SHP77 treated with DMSO at 0.1 percent for 48 hours (cell line): Measurements from ENCODE around the gene SP1.
A peak's percentile ranks its signal among the peaks of the same experiment; 100 is the strongest.
"Not testable (repeated sequence)": the region's sequence is repeated elsewhere in the genome, so short reads cannot be mapped to it uniquely, and the experiment has no call there.

Experiments
- DNase-seq: peaks from one replicate; lab custom pipeline; 2025; lab: John Stamatoyannopoulos, UW

Gene SP1

GRCh38 chr12:53414756-53415417, 34.9 kb downstream of the SP1 start:
- DNase-seq, result no peak

DNA sequence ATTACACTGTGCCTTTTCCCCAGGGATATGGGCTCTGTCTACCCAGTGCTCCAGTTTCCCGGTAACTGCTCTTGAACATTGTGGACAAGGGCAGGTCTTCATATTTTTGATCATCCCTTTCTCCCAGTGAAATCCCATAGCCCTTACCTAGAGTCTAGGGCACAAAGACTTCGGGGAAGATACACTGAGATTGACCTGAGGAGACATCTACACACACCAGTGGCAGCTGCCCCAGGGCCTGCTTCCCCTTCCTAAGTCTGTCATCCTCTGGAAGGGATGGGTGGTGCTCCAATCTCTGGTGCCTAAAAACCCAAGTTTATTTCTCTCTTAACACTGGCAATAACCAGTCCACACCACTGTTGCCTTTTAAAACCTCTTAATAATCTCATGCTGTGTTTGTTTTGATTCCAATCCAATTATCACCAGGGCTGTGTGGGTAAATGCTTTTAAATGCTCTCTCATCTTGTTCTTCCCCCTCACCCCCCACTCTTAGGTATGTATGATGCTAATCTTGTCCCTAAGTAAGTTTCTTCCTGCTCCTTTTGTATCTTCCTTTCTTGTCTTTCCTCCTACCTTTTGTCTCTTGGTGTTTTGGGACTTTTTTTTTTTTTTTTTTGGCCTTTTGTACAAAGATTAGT, 35.9 kb downstream of the SP1 start:
- not testable (repeated sequence) for DNase-seq

DNA sequence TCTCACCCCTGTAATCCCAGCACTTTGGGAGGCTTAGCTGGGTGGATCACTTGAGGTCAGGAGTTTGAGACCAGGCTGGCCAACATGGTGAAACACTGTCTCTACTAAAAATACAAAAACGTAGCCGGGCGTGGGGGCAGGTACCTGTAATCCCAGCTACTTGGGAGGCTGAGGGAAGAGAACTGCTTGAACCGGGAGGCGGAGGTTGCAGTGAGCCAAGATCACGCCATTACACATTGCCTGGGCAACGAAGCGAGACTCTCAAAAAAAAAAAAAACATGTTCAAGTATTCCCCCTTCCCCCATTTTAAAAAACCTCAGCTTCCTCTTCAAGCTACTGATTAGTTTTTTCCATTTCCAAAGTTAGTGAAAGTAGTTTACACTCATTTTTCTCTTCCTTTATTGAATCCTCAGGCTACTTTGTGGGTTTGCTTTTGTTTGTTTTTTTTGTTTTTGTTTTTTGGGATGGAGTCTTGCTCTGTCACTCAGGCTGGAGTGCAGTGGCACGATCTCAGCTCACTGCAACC, 37.4 kb downstream of the SP1 start:
- DNase-seq, result not testable (repeated sequence)

DNA sequence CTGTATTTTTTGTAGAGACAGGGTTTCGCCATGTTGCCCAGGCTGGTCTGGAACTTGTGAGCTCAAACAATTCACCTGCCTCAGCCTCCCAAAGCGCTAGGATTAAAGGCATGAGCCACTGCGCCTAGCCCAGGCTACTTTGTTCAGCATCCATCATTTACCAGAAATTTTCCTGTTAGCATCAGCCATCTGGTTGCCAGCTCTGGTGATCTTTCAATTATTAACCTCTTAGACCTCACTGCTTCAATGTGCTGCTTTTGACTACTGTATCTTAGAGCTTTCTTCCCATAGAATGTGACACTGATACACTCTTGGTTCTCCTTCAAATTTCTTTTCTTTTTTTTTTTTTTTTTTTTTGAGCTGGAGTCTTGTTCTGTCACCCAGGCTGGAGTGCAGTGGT, 38.2 kb downstream of the SP1 start:
- no peak for DNase-seq

DNA sequence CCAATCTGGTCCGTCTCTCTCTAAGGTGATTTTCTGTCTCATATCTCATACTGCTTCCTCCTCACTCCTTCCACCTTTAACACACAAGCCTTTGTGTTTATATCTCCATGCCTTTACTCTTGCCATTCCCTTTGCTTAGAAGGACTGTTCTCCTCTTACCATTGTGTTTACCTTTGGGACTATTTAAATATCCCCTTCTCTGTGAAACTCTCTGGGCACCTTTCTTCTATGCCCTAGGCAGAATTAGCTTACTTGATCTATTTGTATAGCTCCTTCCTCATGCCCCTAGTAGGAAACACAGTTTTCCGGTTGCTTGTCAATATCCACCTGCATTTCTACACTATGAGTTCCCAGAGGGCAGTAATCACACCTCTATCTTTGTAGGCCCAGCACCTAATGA, 39.8 kb downstream of the SP1 start:
- no peak for DNase-seq

GRCh38 chr12:53422247-53422646, 42.3 kb downstream of the SP1 start:
- DNase-seq, result not testable (repeated sequence)

DNA sequence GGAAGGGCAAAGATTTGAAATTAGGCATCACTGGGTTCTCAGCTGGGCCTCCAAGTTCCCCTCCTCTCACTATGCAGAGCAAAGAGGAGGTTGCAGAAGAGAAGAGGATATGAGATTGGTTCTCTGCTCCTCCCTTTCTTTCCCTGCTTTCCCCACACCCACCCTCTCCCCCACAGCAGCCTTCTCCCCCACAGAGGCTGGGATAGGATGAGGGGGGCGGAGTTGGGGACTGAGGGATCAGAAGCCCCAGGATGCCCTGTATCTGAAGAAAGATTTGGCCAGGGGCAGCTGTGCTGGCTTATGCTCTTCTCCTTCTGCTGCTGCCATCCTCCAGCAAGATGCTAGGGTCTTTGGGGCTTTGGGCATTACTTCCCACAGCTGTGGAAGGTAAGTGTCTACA, 43.6 kb downstream of the SP1 start, which contains the start of gene AMHR2:
Gene AMHR2 (plus strand): TSS at position 259 of the 400 bp plus-strand sequence. CDS start 80 bp downstream, at position 339.
- no peak for DNase-seq

- DNase-seq, result no peak
Observed at GRCh38 chr12:53424626-53425514, 44.9 kb downstream of the SP1 start.

DNA sequence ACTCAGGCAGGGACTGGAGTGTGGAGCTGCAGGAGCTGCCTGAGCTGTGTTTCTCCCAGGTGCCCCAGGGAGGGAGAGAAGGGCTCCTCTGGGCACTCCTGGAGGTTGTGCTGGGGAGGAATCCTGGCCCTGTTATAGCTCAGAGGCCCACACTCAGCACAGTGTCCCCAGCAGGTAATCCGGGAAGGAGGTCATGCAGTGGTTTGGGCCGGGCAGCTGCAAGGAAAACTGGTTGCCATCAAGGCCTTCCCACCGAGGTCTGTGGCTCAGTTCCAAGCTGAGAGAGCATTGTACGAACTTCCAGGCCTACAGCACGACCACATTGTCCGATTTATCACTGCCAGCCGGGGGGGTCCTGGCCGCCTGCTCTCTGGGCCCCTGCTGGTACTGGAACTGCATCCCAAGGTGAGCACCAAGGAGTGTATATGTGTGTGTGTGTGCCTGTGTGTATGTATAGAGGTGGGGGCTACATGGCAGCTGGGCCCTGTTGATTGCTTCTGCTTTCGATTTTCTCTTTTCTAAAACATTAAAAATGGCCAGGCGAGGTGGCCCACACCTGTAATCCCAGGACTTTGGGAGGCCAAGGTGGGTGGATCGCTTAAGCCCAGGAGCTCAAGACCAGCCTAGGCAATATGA, 45.7 kb downstream of the SP1 start:
- no peak for DNase-seq

- DNase-seq, result no peak
Observed at GRCh38 chr12:53427905-53428594, 48.1 kb downstream of the SP1 start.

- no peak for DNase-seq
Observed at GRCh38 chr12:53428741-53429140, 48.8 kb downstream of the SP1 start.

DNA sequence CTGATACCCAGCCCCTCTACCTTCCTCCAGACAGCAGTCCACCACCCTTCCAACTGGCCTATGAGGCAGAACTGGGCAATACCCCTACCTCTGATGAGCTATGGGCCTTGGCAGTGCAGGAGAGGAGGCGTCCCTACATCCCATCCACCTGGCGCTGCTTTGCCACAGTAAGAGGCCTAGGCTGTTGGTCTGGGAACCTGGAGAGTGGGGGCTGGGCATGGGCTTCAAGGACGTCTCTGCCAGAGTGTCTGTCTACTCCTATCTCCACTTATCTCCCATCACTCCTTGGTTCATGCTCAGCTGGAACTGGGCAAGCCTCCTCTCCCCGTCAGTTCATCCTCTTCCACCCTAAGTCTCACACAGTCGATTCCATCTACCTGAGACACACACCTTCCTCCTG, 50.1 kb downstream of the SP1 start:
- no peak for DNase-seq

- DNase-seq, result no peak
Observed at GRCh38 chr12:53431187-53431586, 51.2 kb downstream of the SP1 start.

DNA sequence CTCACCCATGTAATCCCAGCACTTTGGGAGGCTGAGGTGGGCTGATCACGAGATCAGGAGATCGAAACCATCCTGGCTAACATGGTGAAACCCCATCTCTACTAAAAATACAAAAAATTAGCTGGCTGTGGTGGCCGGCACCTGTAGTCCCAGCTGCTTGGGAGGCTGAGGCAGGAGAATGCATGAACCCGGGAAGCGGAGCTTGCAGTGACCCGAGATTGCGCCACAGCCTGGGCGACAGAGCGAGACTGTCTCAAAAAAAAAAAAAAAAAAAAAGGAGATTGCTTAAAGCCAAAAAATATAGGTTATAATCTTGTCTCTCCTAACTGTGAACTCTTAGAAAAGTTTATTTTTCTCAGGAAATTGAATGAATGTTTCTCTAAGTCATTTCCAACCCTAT, 55.4 kb downstream of the SP1 start:
- not testable (repeated sequence) for DNase-seq

DNA sequence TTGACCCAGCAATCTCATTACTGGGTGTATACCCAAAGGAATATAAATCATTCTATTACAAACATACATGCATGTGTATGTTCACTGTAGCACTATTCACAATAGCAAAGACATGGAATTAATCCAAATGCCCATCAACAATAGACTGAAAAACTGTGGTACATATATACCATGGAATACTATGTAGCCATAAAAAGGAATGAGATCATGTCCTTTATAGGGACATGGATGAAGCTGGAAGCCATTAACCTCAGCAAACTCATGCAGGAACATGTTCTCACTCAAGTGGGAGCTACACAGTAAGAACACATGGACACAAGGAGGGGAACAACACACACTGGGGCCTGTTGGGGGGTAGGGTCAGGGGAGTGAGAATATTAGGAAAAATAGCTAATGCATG, 59.6 kb downstream of the SP1 start:
- DNase-seq, result not testable (repeated sequence)

GRCh38 chr12:53441040-53441833, 61.3 kb downstream of the SP1 start, which contains the start of gene PRR13:
Gene PRR13, plus strand, starts transcription at chr12:53441734. Its CDS starts 981 bp downstream, at chr12:53442715.
- DNase-seq, result peak; percentile 98

GRCh38 chr12:53443955-53444354, 64.0 kb downstream of the SP1 start:
- DNase-seq, result no peak

- DNase-seq, result not testable (repeated sequence)
Observed at GRCh38 chr12:53444593-53445325, 64.8 kb downstream of the SP1 start.

GRCh38 chr12:53450936-53451335, 71.0 kb downstream of the SP1 start:
- no peak for DNase-seq
